GM18526 (cell line): Measurements from ENCODE around the gene PAQR6.

Experiments
- POLR2A ChIP-seq: IDR thresholded peaks from 3 replicates; pipeline ENCODE4 v1.6.1; 2011; ENCODE audit not compliant: insufficient read length; ENCODE audit errors: extremely low read depth

Gene PAQR6

DNA sequence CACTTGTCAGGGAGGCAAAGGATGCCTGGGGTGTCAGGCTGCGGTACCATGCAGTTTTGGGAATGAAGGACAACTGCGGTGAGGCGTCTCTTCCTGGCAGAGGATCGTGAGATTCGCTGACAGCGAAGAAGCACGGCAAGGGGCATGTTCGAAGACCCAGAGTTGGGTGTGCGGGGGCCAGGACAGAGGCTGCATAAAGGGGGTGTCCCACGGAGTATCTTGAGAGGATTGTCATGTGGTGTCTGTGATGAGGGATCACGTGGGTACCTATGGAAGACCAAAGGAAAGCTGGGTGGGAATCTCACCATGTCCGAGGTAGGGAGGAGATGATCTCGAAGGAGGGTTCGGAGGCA, 53.6 kb downstream of the PAQR6 start:
- no peak for TF ChIP-seq POLR2A

DNA sequence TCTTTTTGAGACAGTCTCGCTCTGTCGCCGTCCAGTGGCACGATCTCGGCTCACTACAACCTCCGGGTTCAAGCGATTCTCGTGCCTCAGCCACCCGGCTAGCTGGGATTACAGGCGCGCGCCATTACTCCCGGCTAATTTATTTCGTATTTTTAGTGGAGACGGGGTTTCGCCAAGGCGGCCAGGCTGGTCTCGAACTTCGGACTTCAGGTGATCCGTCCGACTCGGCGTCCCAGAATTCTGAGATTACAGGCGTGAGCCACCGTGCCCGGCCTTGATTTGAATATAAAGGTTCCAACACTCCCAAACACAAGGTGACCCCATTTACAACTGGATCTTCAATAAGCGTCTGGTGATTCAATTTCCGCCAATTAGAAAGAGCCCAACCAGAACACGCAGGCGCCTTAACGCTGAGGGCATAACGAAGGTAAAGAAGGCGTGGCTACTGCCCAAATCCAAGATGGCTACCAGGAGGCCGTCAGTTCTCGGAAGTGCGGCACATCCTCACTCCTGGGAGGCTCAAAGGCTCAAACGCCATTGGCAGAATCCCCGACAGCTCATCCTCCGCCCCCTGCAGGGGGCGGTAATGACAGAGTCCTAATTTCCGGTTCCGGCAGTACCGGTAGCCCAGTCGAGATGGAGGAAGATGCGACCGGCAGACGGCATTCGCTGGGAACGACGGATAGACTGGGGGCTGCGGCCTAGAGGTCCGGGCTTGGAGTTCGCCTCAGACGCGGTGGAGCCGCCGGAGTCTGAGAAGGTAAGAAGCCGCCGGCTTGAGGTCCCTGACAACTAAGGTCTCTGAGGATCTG, 54.2 kb downstream of the PAQR6 start, which contains the start of gene SLC25A44:
TSS of gene SLC25A44 (plus strand) at position 617 of the 812 bp plus-strand sequence. CDS start 5,744 bp downstream, outside the sequence.
- peak; percentile 80 for TF ChIP-seq POLR2A
